ENCODE data around the gene TMEM163. TPM values are rescaled to one million over a fixed set of nuclear protein-coding genes. Genes with fewer than 3 reads are reported as not detected.

TMEM163 gene
- total and polyA plus RNA-seq, 2 donors (not counting 3 experiments of a cell fraction or from before 2014, with no cell fraction given), result 1.0 to 2.8 TPM

DNA sequence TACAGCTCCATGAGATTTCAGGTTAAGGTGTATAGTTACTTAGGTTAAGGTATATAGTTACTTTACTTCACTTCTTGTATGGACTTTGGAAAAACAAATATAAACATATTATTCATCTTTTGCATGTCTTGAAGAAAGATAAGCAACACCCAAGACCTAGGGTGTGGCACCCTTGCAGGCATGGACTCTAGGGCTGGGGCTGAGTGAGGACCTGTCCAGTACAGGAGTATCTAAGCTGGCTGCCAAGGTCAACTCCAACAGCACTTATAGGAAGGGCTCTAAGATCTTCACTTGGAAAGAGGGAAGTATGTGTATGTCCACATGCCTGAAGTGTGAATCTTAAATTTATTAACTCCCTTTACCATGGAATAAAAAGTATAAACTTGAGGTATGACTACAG, 7.1 kb upstream of the TMEM163 start:
- CTCF ChIA-PET, result no interaction called here
- no peak for FAIRE-seq
- H3K9me1 ChIP-seq (replicated peaks; ENCODE audit: control insufficient read depth, extremely low read depth, insufficient read depth, low read length), result no peaks in the 10 kb centered on the region

More for the DNA sequence above, 7.1 kb upstream of the TMEM163 start:
- TF ChIP-seq, protein P1, sequence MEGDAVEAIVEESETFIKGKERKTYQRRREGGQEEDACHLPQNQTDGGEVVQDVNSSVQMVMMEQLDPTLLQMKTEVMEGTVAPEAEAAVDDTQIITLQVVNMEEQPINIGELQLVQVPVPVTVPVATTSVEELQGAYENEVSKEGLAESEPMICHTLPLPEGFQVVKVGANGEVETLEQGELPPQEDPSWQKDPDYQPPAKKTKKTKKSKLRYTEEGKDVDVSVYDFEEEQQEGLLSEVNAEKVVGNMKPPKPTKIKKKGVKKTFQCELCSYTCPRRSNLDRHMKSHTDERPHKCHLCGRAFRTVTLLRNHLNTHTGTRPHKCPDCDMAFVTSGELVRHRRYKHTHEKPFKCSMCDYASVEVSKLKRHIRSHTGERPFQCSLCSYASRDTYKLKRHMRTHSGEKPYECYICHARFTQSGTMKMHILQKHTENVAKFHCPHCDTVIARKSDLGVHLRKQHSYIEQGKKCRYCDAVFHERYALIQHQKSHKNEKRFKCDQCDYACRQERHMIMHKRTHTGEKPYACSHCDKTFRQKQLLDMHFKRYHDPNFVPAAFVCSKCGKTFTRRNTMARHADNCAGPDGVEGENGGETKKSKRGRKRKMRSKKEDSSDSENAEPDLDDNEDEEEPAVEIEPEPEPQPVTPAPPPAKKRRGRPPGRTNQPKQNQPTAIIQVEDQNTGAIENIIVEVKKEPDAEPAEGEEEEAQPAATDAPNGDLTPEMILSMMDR (IDR thresholded peaks at IDR 0.05; ENCODE audit: extremely low read depth in 1 of 2, insufficient read depth in 1 of 2, low read depth in 1 of 2, low read length in 2 of 2), result no peak
- TF ChIP-seq EZH2 (IDR thresholded peaks at IDR 0.05; ENCODE audit: borderline replicate concordance, low read depth, low read length, severe bottlenecking) (no peak), POLR2A (IDR thresholded peaks at IDR 0.05; ENCODE audit: low read depth, low read length) (no peak), MYC (IDR thresholded peaks at IDR 0.05; ENCODE audit: low read depth, low read length) (no peak), JUN (IDR thresholded peaks at IDR 0.05; ENCODE audit: borderline replicate concordance, insufficient read depth, insufficient read length, low read depth) (no peak), POLR2AphosphoS5 (IDR thresholded peaks at IDR 0.05; ENCODE audit: insufficient read depth, low read depth, low read length) (no peak), FOS (IDR thresholded peaks at IDR 0.05; ENCODE audit: borderline replicate concordance, insufficient read depth, low read length) (no peak), GATA2 (IDR thresholded peaks at IDR 0.05; ENCODE audit: insufficient read depth, insufficient read length, low read depth, low read length) (no peak)
- TF ChIP-seq, protein P2, sequence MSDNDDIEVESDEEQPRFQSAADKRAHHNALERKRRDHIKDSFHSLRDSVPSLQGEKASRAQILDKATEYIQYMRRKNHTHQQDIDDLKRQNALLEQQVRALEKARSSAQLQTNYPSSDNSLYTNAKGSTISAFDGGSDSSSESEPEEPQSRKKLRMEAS (IDR thresholded peaks at IDR 0.05; ENCODE audit: insufficient read depth, insufficient read length), result no peak
- Histone ChIP-seq H3K9me3 (replicated peaks; ENCODE audit: control insufficient read depth, insufficient read depth, low read length) (no peaks in the 10 kb centered on the region), H3K4me2 (ENCODE audit: insufficient read depth, low read length) (no peak overlapping the region), H3K4me3 (replicated peaks in 1 of 3; ENCODE audit: insufficient read depth in 1 of 3, low read depth in 1 of 3, low read length in 3 of 3) (no peak overlapping the region), H3K36me3 (ENCODE audit: control insufficient read depth in 2 of 2, extremely low read depth in 1 of 2, insufficient read depth in 2 of 2, low read length in 2 of 2) (no peaks in the 10 kb centered on the region), H3K4me1 (ENCODE audit: control insufficient read depth, extremely low read depth, insufficient read depth, low read length) (peaks cover 4% of the 10 kb centered on the region), H3K27ac (ENCODE audit: insufficient read depth, low read depth, low read length) (no peak overlapping the region), H3K79me2 (ENCODE audit: control insufficient read depth, insufficient read depth, low read length) (no peaks in the 10 kb centered on the region), H3K27me3 (ENCODE audit: control insufficient read depth in 2 of 2, insufficient read depth in 2 of 2, low read length in 2 of 2) (peaks cover 7 to 28% of the 10 kb centered on the region in 2 experiments), H3K9ac (replicated peaks; ENCODE audit: extremely low read depth, insufficient read depth, low read length) (no peak overlapping the region), H4K20me1 (replicated peaks; ENCODE audit: control insufficient read depth, extremely low read depth, insufficient read depth, low read length) (no peaks in the 10 kb centered on the region), H2AFZ (ENCODE audit: low read depth, low read length) (no peak overlapping the region)
- no peak for DNase-seq (ENCODE audit: low read depth, low spot score)
- dilution Hi-C loops (cut with MboI; ENCODE audit: extremely low pct_ligation_motif_present, low sequenced_read_pairs) (no loop called here), intact Hi-C loops (cut with micrococcal nuclease) (no loop called here)
- no TSS peak for BruUV-seq (replicated peaks)
- POLR2A ChIA-PET, result no interaction called here
